Tibial artery (tissue), 4 donors: Measurements from ENCODE around the gene DPYSL5.

Source experiments
- DNase-seq, 2 donors: peaks; one replicate each; pipeline ENCODE4 v3.0.0-alpha.2; 2019
- H3K27ac ChIP-seq, 2 donors: fragments of 200-600 bp; sonication (generic) in 1 of 2; 1 replicate in 1 of 2; 2 replicates in 1 of 2; pipeline ENCODE4 v1.5.1; 2018 to 2019; ENCODE audit warnings: mild to moderate bottlenecking in 1 of 2
- H3K27me3 ChIP-seq, 2 donors: fragments of 200-600 bp; sonication (generic) in 1 of 2; one replicate each; pipeline versions ENCODE4 v1.5.1 to v1.6.0; 2016 to 2019
- H3K36me3 ChIP-seq, 3 donors: fragments of 200-600 bp; sonication (generic) in 2 of 3; one replicate each; pipeline ENCODE4 v1.5.1; 2016 to 2019; ENCODE audit warnings: mild to moderate bottlenecking in 2 of 3
- H3K4me1 ChIP-seq, 4 donors: fragments of 200-600 bp; sonication (generic) in 2 of 4; 1 replicate in 3 of 4; 2 replicates in 1 of 4; pipeline ENCODE4 v1.5.1; 2016 to 2019
- H3K4me3 ChIP-seq, 2 donors: fragments of 200-600 bp; sonication (generic) in 1 of 2; 1 replicate in 1 of 2; 2 replicates in 1 of 2; pipeline ENCODE4 v1.5.1; 2018 to 2019; ENCODE audit warnings: mild to moderate bottlenecking in 2 of 2
- H3K9me3 ChIP-seq, 3 donors: fragments of 200-600 bp; sonication (generic) in 1 of 3; one replicate each; pipeline ENCODE4 v1.5.1; 2016 to 2019
- intact Hi-C: fragments of 100-400 bp; cut with DNase I; formaldehyde crosslinking; loops from one replicate; pipeline ENCODE4 v1.15.0; 2023; ENCODE audit warnings: low total_unique reads
- TF ChIP-seq, protein P1 (sequence below), 2 experiments: fragments of 200-600 bp in 1 of 2; fragments of 450-650 bp in 1 of 2; IDR thresholded peaks; one replicate each; pipeline ENCODE4 v1.5.1; 2017 to 2019; ENCODE audit warnings: antibody characterized with exemption in 2 of 2, mild to moderate bottlenecking in 1 of 2, moderate library complexity in 1 of 2

The DPYSL5 gene

DNA sequence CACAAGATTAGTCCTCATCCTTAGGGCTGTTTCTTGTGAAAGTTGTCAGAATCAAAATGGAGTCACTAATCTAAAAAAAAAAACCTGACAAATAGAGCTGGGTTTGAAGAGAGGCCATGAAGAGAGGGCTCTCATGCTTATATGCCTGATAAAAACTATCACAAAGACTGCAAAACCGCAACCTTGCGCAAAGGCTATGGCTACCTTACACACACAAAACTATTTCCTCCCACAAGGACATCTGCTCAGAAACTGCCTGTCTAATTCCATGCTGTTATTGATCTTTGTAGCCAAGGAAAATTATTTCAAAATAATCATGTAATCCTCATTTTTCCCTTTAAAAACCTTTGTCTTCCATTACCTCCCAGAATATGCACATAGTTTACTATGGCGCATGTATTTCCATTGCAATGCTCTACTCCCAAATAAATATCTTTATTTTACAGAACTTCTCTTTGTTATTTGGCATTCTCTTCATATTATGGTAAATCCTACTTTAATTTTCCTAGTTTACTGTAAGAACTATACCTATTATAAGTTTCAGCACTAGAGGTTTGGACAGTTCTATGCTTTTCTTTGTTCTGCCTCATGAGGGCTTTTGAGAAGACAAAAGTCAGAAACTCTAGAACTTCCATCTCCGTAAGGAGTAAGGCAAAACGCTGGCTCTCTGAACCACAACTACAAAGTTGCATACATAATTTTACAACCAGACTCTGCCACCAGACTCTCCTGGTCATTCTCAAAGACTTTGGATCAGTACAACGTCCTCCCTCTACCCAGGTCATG lies 9.6 kb upstream of the DPYSL5 start:
- no peak for DNase-seq
- H3K36me3 ChIP-seq, result no peaks in the 10 kb centered on the region
- H3K27me3 ChIP-seq, result peaks cover 0 to 36% of the 10 kb centered on the region in 2 donors
- H3K27ac ChIP-seq, result no peak overlapping the region
- no peak overlapping the region for H3K4me3 ChIP-seq
- TF ChIP-seq, protein P1, sequence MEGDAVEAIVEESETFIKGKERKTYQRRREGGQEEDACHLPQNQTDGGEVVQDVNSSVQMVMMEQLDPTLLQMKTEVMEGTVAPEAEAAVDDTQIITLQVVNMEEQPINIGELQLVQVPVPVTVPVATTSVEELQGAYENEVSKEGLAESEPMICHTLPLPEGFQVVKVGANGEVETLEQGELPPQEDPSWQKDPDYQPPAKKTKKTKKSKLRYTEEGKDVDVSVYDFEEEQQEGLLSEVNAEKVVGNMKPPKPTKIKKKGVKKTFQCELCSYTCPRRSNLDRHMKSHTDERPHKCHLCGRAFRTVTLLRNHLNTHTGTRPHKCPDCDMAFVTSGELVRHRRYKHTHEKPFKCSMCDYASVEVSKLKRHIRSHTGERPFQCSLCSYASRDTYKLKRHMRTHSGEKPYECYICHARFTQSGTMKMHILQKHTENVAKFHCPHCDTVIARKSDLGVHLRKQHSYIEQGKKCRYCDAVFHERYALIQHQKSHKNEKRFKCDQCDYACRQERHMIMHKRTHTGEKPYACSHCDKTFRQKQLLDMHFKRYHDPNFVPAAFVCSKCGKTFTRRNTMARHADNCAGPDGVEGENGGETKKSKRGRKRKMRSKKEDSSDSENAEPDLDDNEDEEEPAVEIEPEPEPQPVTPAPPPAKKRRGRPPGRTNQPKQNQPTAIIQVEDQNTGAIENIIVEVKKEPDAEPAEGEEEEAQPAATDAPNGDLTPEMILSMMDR (IDR thresholded peaks at IDR 0.05), result no peak
- H3K9me3 ChIP-seq, result no peaks in the 10 kb centered on the region
- intact Hi-C loops, result no loop called here
- H3K4me1 ChIP-seq, result no peaks in the 10 kb centered on the region

DNA sequence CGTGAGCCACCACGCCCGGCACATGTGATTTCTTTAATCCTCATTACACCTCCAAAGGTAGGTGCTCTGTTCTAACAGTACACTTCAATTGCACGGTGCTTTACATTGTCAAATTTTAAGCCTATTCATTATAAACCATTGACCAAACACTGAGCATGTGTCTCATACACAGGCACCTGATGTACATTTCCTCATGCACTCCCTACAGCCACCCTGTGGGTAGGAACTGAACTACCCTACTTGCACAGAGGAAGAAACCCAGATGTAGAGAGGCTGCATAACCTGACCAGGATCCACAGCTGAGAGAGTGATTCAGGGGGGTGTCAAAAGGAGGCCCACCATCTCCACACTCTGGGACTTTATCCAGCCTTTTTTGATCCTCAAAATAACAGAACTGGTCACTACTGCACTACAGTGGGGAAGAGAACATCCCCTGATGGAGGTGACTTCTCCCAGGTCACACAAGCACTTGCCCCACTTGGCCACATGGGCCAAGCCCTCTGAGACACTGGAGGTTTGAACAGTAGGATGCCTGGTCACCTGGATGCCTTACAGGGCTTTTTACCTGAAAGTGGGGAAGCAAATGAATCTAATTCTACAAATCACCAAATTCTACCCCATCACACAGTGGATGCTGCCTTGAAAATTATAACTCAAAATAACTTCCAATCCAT lies 6.9 kb upstream of the DPYSL5 start:
- Histone ChIP-seq H3K4me3 (no peak overlapping the region), H3K9me3 (no peaks in the 10 kb centered on the region), H3K4me1 (peaks cover 0 to 2% (median under 1%) of the 10 kb centered on the region in 4 donors), H3K27ac (no peak overlapping the region), H3K27me3 (peaks cover 0 to 60% of the 10 kb centered on the region in 2 donors), H3K36me3 (no peaks in the 10 kb centered on the region)
- intact Hi-C loops, result no loop called here
- DNase-seq, result no peak
- TF ChIP-seq, protein P1 (IDR thresholded peaks at IDR 0.05), result no peak

DNA sequence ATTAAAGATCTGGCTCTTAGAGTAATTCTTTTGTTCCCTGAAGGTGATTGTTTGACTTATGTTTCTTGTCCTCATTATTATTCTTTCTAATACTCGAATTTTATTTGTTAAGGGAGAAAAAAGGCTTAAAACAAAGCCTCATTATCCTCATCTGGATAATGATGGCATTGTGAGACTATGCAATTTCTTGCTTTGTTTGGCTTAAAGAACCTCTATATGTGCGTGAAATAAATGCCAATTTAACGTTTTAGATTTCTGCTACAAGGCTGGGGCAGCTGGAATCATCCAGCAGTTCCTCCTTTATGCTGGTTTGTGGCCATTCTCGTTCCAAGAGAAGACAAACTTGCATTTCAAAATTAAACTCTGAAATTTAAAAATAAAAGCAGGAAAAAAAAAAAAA lies 4.9 kb upstream of the DPYSL5 start:
- Histone ChIP-seq H3K36me3 (no peaks in the 10 kb centered on the region), H3K4me1 (peaks cover 0 to 22% (median 16%) of the 10 kb centered on the region in 4 donors), H3K4me3 (no peak overlapping the region), H3K27me3 (peaks cover 3 to 79% of the 10 kb centered on the region in 2 donors), H3K9me3 (no peaks in the 10 kb centered on the region), H3K27ac (no peak overlapping the region)
- no peak for DNase-seq
- intact Hi-C loops, result no loop called here
- TF ChIP-seq, protein P1 (IDR thresholded peaks at IDR 0.05), result no peak

DNA sequence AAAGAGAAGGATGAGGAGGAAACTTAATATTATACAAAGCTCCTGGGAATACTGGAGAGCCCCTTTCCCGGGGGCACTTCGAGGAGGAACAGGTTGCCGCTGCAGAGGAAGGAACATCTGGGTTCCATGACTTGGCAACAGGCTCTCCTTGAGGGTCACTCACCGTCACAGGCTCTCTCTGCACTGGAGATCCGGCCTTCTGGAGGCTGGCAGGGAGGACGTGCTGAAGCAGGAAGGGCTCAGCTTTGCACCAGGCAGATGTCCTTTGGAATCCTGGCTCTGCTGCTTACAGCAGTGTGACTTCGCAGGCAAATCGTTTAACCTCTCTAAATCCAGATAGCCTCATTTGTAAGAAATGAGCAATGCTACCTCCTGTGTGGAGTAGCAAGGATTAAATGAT lies 2.9 kb upstream of the DPYSL5 start:
- Histone ChIP-seq H3K4me3 (no peak overlapping the region), H3K27me3 (peaks cover 7 to 88% of the 10 kb centered on the region in 2 donors), H3K9me3 (no peaks in the 10 kb centered on the region), H3K4me1 (peaks cover 0 to 41% (median 35%) of the 10 kb centered on the region in 4 donors), H3K27ac (no peak overlapping the region), H3K36me3 (no peaks in the 10 kb centered on the region)
- TF ChIP-seq, protein P1 (IDR thresholded peaks at IDR 0.05), result no peak
- intact Hi-C loops, result loop anchor here (5.0 kb wide), 1 partner anchor 97 kb away; no protein-coding TSS in a partner anchor
- DNase-seq, result no peak

DNA sequence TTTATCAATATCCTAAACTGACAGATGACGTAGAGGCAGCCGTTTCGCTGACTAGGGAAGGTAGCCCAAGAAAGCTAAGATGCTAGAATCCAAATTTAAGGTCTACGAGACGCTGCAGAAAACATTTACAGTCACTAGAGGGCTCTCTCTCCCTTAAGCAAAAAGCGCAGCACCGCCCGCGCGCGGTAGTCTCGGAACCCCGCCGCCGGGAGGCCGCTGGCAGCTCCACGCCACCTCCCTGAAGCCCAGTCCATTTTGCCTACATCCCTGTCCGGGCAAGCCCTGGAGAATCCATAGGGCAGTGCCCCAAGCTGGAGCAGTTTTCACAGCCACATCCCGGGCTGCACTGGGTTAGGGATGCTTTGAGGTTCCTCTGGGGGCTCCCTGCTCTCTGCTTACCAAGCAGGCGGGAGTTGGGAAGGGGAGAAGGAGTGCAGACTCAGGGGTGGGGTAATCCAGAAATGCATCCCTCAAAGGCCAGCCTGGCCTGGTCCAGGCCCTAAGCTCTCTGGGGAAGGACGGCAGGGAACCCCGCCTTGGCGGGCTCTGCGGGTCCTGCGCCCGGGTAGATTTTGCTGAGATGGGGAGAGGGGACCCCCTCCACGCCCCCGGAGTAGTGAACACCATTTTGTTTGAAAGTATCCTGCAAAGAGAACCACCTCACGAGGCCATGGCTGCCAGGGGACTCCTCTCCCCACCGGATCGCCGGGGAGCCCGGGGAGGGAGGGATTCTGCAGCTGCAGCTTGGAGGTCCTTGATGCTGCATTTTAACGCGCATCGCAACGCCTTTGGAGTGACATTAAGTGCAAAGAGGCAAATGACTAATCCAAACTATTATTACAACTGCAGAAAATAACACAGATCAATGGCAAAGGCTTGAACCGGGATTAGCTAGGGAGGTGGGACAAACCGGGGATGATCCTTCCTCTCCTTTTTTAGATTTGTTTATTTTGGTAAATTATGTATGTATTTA lies 1.3 kb upstream of the DPYSL5 start:
- peaks cover 7 to 90% of the 10 kb centered on the region in 2 donors for H3K27me3 ChIP-seq
- intact Hi-C loops, result loop anchor here (5.0 kb wide), 1 partner anchor 96 kb away; no protein-coding TSS in a partner anchor

More for the DNA sequence above, 1.3 kb upstream of the DPYSL5 start:
- peaks cover 0 to 41% (median 35%) of the 10 kb centered on the region in 4 donors for H3K4me1 ChIP-seq
- DNase-seq, result peak; percentile 42 to 72
- no peaks in the 10 kb centered on the region for H3K36me3 ChIP-seq
- TF ChIP-seq, protein P1 (IDR thresholded peaks at IDR 0.05), result peak; percentile 63 to 68
- no peak overlapping the region for H3K4me3 ChIP-seq
- no peak overlapping the region for H3K27ac ChIP-seq
- no peaks in the 10 kb centered on the region for H3K9me3 ChIP-seq
